K562 (cell line): ENCODE measurements around the gene SPTBN4. TPM values are rescaled to one million over a fixed set of nuclear protein-coding genes. Genes with fewer than 3 reads are reported as not detected.

Experiments
- BDP1 ChIP-seq: IDR thresholded peaks from 3 replicates; pipeline ENCODE4 v1.6.1; 2011; ENCODE audit not compliant: insufficient read length, insufficient read depth
- CBX8 ChIP-seq: fragments of 200-600 bp; sonication (generic); IDR thresholded peaks from 2 replicates; pipeline ENCODE4 v1.6.1; 2012; ENCODE audit warnings: borderline replicate concordance, mixed run types, low read depth, mild to moderate bottlenecking, moderate library complexity, mixed read lengths, low read length, control low read depth, inconsistent platforms; ENCODE audit not compliant: poor library complexity, severe bottlenecking; ENCODE audit errors: extremely low read depth
- CREB1 ChIP-seq, 2 experiments: sonication (generic) in 1 of 2; formaldehyde crosslinking in 1 of 2; IDR thresholded peaks; 2 replicates each; pipeline versions ENCODE4 v1.6.1 to v1.8.0; 2012 to 2022; ENCODE audit warnings: inconsistent platforms in 1 of 2, mild to moderate bottlenecking in 1 of 2, missing genetic modification reagents in 1 of 2, moderate library complexity in 1 of 2
- KHSRP ChIP-seq: fragments of 450-650 bp; IDR thresholded peaks from 2 replicates; pipeline ENCODE4 v1.6.1; 2017
- L3MBTL2 ChIP-seq: fragments of 450-650 bp; IDR thresholded peaks from 2 replicates; pipeline ENCODE4 v1.6.1; 2016; ENCODE audit warnings: mild to moderate bottlenecking, moderate library complexity
- LARP7 ChIP-seq: fragments of 450-650 bp; IDR thresholded peaks from 2 replicates; pipeline ENCODE4 v1.6.1; 2016
- LCOR ChIP-seq: sonication (generic); formaldehyde crosslinking; IDR thresholded peaks from 2 replicates; pipeline ENCODE4 v1.8.0; 2022; ENCODE audit warnings: mild to moderate bottlenecking, missing genetic modification reagents
- NFYB ChIP-seq: IDR thresholded peaks from 2 replicates; pipeline ENCODE4 v1.6.1; 2011; ENCODE audit warnings: mild to moderate bottlenecking, moderate library complexity; ENCODE audit not compliant: insufficient read length; ENCODE audit errors: extremely low read depth
- PCBP1 ChIP-seq: fragments of 200-400 bp; formaldehyde crosslinking; IDR thresholded peaks from 2 replicates; pipeline ENCODE4 v1.6.1; 2018; ENCODE audit warnings: mild to moderate bottlenecking, low read depth, low read length; ENCODE audit not compliant: poor library complexity, severe bottlenecking
- ZFPM2 ChIP-seq: fragments of 250-450 bp; sonication (Bioruptor Pico); IDR thresholded peaks from 2 replicates; pipeline ENCODE4 v1.5.1; 2022; ENCODE audit warnings: mild to moderate bottlenecking
- ZNF146 ChIP-seq: IDR thresholded peaks from one replicate; pipeline ENCODE4 v1.6.1; 2018; ENCODE audit warnings: missing compliant biosample characterization; ENCODE audit not compliant: unreplicated experiment
- ZNF77 ChIP-seq: fragments of 250-450 bp; sonication (Bioruptor Pico); IDR thresholded peaks from 2 replicates; pipeline ENCODE4 v1.5.0; 2020
- polyA plus RNA-seq, 8 experiments: library from polyadenylated mRNA; depleted of rRNA in 4 of 8; stranded (reverse) in 5 of 8; unstranded in 3 of 8; fragments of >200 nt; fragmentation: Nextera tagmentation in 2 of 8; fragmentation: Illumina TruSeq in 1 of 8; extraction: Ambion mirVana in 2 of 8; extraction: Trizol in 1 of 8; gene quantifications; 2 replicates each; pipeline versions ENCODE4 v1.2.1 to v1.2.3, GENCODE V29; 2011 to 2014; ENCODE audit warnings: inconsistent platforms in 1 of 8, missing spikeins in 1 of 8
- total RNA-seq, 7 experiments: library from RNA; depleted of rRNA in 6 of 7; stranded (reverse); fragments of >200 nt in 6 of 7; fragmentation: Illumina TruSeq in 2 of 7; extraction: Trizol in 2 of 7; gene quantifications; 2 replicates each; pipeline versions ENCODE4 v1.2.1 to v1.2.3, GENCODE V29; 2011 to 2021; ENCODE audit warnings: low replicate concordance in 1 of 7
- TF ChIP-seq, protein P1 (sequence below): fragments of 150-350 bp; IDR thresholded peaks from 2 replicates; pipeline ENCODE4 v1.6.1; 2014; ENCODE audit warnings: low read depth, mild to moderate bottlenecking, low read length, borderline replicate concordance
- TF ChIP-seq, protein P2 (sequence below): fragments of 450-650 bp; IDR thresholded peaks from one replicate; pipeline ENCODE4 v1.6.1; 2018; ENCODE audit warnings: mild to moderate bottlenecking, moderate library complexity; ENCODE audit not compliant: partially characterized antibody
- TF ChIP-seq, protein P3 (sequence below): fragments of 250-450 bp; sonication (Bioruptor Pico); IDR thresholded peaks from 2 replicates; pipeline ENCODE4 v1.4.0; 2020; ENCODE audit warnings: mild to moderate bottlenecking, moderate library complexity
- TF ChIP-seq, protein P4 (sequence below): fragments of 450-650 bp; IDR thresholded peaks from 2 replicates; pipeline ENCODE4 v1.6.1; 2018; ENCODE audit not compliant: partially characterized antibody

Gene SPTBN4
- total and polyA plus RNA-seq, 9 of the 15 experiments (the other 6 are each of a cell fraction or from before 2014, with no cell fraction given), result 0.01 to 1.5 (median 0.86) TPM

DNA sequence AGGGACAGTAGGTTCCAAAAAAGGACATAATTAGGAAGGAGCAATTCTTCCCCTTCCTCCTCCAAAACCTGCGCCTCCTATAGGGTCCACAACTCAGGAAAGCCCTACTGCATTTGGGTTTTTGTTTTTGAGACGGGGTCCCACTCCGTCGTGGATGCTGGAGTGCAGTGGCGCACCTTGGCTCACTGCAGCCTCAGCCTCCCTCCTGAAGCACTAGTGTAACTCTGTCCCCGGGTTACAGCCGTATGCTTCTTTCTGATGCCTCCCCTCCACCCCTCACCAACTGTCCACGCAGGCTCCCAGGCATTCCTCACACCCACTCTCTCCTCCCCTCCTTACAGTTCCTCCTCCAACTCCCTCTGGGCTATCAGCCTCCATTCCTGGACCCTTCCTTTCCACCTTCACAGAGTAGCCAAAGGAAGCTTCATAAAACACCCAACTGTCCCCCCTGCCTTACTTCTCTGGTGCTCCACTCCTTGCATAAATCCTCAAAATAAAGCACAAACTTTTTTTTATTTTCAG lies 20.5 kb upstream of the SPTBN4 start (continued):
- TF ChIP-seq, protein P1, sequence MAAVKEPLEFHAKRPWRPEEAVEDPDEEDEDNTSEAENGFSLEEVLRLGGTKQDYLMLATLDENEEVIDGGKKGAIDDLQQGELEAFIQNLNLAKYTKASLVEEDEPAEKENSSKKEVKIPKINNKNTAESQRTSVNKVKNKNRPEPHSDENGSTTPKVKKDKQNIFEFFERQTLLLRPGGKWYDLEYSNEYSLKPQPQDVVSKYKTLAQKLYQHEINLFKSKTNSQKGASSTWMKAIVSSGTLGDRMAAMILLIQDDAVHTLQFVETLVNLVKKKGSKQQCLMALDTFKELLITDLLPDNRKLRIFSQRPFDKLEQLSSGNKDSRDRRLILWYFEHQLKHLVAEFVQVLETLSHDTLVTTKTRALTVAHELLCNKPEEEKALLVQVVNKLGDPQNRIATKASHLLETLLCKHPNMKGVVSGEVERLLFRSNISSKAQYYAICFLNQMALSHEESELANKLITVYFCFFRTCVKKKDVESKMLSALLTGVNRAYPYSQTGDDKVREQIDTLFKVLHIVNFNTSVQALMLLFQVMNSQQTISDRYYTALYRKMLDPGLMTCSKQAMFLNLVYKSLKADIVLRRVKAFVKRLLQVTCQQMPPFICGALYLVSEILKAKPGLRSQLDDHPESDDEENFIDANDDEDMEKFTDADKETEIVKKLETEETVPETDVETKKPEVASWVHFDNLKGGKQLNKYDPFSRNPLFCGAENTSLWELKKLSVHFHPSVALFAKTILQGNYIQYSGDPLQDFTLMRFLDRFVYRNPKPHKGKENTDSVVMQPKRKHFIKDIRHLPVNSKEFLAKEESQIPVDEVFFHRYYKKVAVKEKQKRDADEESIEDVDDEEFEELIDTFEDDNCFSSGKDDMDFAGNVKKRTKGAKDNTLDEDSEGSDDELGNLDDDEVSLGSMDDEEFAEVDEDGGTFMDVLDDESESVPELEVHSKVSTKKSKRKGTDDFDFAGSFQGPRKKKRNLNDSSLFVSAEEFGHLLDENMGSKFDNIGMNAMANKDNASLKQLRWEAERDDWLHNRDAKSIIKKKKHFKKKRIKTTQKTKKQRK, result no peak
- TF ChIP-seq ZFPM2 (CRISPR knock-in tag) (0 out of 2 replicates have a peak, but pooled peaks have one; percentile 73), ZNF146 (CRISPR knock-in tag) (no peak), NFYB (no peak), BDP1 (no peak), KHSRP (no peak), CREB1 (IDR thresholded peaks at IDR 0.05) (no peak), CREB1 (CRISPR knock-in tag; IDR thresholded peaks at IDR 0.05) (no peak), ZNF77 (CRISPR knock-in tag) (no peak), PCBP1 (no peak), L3MBTL2 (no peak), LCOR (CRISPR knock-in tag) (no peak), LARP7 (no peak), CBX8 (no peak)
- TF ChIP-seq, protein P2, sequence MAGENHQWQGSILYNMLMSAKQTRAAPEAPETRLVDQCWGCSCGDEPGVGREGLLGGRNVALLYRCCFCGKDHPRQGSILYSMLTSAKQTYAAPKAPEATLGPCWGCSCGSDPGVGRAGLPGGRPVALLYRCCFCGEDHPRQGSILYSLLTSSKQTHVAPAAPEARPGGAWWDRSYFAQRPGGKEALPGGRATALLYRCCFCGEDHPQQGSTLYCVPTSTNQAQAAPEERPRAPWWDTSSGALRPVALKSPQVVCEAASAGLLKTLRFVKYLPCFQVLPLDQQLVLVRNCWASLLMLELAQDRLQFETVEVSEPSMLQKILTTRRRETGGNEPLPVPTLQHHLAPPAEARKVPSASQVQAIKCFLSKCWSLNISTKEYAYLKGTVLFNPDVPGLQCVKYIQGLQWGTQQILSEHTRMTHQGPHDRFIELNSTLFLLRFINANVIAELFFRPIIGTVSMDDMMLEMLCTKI, result no peak
- TF ChIP-seq, protein P3, sequence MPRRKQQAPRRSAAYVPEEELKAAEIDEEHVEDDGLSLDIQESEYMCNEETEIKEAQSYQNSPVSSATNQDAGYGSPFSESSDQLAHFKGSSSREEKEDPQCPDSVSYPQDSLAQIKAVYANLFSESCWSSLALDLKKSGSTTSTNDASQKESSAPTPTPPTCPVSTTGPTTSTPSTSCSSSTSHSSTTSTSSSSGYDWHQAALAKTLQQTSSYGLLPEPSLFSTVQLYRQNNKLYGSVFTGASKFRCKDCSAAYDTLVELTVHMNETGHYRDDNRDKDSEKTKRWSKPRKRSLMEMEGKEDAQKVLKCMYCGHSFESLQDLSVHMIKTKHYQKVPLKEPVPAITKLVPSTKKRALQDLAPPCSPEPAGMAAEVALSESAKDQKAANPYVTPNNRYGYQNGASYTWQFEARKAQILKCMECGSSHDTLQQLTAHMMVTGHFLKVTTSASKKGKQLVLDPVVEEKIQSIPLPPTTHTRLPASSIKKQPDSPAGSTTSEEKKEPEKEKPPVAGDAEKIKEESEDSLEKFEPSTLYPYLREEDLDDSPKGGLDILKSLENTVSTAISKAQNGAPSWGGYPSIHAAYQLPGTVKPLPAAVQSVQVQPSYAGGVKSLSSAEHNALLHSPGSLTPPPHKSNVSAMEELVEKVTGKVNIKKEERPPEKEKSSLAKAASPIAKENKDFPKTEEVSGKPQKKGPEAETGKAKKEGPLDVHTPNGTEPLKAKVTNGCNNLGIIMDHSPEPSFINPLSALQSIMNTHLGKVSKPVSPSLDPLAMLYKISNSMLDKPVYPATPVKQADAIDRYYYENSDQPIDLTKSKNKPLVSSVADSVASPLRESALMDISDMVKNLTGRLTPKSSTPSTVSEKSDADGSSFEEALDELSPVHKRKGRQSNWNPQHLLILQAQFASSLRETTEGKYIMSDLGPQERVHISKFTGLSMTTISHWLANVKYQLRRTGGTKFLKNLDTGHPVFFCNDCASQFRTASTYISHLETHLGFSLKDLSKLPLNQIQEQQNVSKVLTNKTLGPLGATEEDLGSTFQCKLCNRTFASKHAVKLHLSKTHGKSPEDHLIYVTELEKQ, result no peak
- TF ChIP-seq, protein P4, sequence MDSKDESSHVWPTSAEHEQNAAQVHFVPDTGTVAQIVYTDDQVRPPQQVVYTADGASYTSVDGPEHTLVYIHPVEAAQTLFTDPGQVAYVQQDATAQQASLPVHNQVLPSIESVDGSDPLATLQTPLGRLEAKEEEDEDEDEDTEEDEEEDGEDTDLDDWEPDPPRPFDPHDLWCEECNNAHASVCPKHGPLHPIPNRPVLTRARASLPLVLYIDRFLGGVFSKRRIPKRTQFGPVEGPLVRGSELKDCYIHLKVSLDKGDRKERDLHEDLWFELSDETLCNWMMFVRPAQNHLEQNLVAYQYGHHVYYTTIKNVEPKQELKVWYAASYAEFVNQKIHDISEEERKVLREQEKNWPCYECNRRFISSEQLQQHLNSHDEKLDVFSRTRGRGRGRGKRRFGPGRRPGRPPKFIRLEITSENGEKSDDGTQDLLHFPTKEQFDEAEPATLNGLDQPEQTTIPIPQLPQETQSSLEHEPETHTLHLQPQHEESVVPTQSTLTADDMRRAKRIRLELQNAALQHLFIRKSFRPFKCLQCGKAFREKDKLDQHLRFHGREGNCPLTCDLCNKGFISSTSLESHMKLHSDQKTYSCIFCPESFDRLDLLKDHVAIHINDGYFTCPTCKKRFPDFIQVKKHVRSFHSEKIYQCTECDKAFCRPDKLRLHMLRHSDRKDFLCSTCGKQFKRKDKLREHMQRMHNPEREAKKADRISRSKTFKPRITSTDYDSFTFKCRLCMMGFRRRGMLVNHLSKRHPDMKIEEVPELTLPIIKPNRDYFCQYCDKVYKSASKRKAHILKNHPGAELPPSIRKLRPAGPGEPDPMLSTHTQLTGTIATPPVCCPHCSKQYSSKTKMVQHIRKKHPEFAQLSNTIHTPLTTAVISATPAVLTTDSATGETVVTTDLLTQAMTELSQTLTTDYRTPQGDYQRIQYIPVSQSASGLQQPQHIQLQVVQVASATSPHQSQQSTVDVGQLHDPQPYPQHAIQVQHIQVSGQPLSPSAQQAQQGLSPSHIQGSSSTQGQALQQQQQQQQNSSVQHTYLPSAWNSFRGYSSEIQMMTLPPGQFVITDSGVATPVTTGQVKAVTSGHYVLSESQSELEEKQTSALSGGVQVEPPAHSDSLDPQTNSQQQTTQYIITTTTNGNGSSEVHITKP, result no peak
